ENCODE results near the gene TTC21B. TPM values are rescaled to one million over a fixed set of nuclear protein-coding genes. Genes with fewer than 3 reads are reported as not detected.
A peak's percentile ranks its signal among the peaks of the same experiment; 100 is the strongest.

The TTC21B gene
- total RNA-seq, 1 donor from 2014 or later = 21.7 TPM

DNA sequence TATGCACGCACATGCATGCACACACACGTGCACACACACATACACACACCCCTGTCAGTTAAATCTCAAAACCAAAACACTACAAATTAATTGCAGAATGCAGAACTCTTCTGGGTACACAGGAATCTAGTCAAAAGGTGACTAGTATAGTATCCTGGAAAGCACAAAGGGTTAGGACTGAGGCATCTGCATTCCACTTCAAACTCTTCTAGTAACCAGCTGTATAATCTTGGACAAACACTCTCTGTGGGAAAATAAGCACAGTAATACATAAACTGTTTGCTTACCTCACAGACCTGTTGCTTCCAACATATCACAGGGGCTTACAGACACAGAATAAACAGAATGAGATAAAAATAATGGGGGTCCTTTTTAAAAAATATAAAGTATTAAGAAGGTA, 49.1 kb downstream of the TTC21B start:
- H3K27me3 ChIP-seq = no peaks in the 10 kb centered on the region
- H3K9me3 ChIP-seq = no peaks in the 10 kb centered on the region
- intact Hi-C loops (cut with DNase I) = no loop called here
- H3K4me3 ChIP-seq = no peak overlapping the region
- DNase-seq (no peak), ATAC-seq (no peak)
- peaks cover 38% of the 10 kb centered on the region for H3K36me3 ChIP-seq
- TF ChIP-seq, protein P1, sequence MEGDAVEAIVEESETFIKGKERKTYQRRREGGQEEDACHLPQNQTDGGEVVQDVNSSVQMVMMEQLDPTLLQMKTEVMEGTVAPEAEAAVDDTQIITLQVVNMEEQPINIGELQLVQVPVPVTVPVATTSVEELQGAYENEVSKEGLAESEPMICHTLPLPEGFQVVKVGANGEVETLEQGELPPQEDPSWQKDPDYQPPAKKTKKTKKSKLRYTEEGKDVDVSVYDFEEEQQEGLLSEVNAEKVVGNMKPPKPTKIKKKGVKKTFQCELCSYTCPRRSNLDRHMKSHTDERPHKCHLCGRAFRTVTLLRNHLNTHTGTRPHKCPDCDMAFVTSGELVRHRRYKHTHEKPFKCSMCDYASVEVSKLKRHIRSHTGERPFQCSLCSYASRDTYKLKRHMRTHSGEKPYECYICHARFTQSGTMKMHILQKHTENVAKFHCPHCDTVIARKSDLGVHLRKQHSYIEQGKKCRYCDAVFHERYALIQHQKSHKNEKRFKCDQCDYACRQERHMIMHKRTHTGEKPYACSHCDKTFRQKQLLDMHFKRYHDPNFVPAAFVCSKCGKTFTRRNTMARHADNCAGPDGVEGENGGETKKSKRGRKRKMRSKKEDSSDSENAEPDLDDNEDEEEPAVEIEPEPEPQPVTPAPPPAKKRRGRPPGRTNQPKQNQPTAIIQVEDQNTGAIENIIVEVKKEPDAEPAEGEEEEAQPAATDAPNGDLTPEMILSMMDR (IDR thresholded peaks at IDR 0.05) = no peak
- peaks cover 12% of the 10 kb centered on the region for H3K4me1 ChIP-seq
- no peak overlapping the region for H3K27ac ChIP-seq

DNA sequence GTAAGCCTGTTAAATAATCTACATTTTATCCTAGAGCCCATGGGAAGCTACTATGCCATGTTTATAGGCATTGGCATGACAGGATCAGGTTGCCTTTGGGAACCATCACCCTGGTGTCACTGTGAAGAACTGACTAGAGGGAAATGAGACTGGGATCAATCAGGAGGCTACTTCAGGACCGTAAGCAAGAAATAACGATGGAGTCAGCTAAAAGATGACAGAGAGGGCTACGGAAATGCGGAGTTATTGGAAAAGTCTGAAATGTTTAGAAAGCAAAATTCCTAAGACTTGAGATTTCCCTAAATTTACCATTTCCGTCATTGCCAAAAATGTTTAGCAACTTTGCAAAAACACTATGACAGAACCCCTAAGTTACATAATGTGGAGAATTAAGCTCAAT, 50.2 kb downstream of the TTC21B start:
- Histone ChIP-seq H3K4me3 (no peak overlapping the region), H3K9me3 (no peaks in the 10 kb centered on the region), H3K4me1 (peaks cover 12% of the 10 kb centered on the region), H3K27ac (no peak overlapping the region), H3K27me3 (no peaks in the 10 kb centered on the region), H3K36me3 (peaks cover 46% of the 10 kb centered on the region)
- TF ChIP-seq, protein P1 (IDR thresholded peaks at IDR 0.05) = no peak
- ATAC-seq = no peak
- no peak for DNase-seq
- intact Hi-C loops (cut with DNase I) = no loop called here

DNA sequence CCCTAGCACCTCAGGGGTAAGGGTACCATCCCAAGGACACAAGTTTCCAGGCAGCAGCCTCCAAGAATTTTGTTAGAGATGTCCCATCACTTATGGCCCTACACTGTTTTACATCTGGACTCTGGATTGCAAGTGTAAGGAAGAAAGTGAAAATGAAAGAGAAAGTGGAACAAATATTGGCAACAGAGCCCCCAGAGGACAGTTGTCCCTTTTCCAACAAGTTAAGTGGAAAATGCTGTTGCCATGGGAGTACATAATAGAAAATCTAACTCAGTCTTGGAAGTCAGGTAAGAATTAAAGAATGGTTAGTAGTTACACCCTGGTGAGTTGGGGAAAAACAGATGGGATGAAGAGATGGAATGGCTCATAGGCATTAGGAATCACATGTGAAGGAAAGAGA, 50.6 kb downstream of the TTC21B start:
- Histone ChIP-seq H3K27me3 (no peaks in the 10 kb centered on the region), H3K27ac (no peak overlapping the region), H3K9me3 (no peaks in the 10 kb centered on the region), H3K4me3 (no peak overlapping the region), H3K4me1 (peaks cover 12% of the 10 kb centered on the region), H3K36me3 (peaks cover 50% of the 10 kb centered on the region)
- ATAC-seq (peak; percentile 47), DNase-seq (no peak)
- TF ChIP-seq, protein P1 (IDR thresholded peaks at IDR 0.05) = peak; percentile 22
- intact Hi-C loops (cut with DNase I) = no loop called here

DNA sequence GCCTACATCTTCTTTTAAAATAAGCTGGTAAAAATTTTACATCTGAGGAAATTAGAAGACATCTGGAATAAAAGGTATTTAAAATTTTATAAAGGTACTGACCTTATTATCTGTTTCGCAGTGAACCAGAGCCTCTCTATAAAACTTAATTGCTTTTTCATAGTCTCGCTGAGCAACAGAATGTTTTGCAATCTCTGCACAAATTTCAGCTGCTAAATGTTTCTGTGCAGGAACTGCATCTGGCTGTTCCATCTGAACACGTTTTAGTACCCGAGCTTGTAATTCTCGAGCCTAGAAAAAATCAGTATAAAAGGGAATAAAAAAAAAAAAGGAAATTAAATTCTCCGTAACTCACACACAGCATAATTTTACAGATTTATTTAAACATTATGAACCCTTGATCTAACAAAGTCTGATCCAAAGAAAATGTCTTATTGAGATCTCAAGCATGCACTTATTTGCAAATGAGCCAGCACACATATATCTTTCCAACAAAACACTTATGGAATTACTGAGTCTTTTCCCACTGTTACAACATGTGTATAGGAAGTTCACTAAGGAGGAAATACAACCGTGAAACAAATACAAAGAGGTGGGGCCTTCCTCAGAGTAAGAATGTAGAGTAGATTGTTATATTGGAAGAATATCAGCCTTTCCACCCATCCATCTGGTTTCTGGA, 51.8 kb downstream of the TTC21B start:
- no peak overlapping the region for H3K27ac ChIP-seq
- peaks cover 58% of the 10 kb centered on the region for H3K36me3 ChIP-seq
- no peak for ATAC-seq
- peaks cover 12% of the 10 kb centered on the region for H3K4me1 ChIP-seq
- TF ChIP-seq, protein P1 (IDR thresholded peaks at IDR 0.05) = no peak
- no peaks in the 10 kb centered on the region for H3K27me3 ChIP-seq
- intact Hi-C loops (cut with DNase I) = no loop called here
- H3K4me3 ChIP-seq = no peak overlapping the region
- DNase-seq = no peak
- no peaks in the 10 kb centered on the region for H3K9me3 ChIP-seq

DNA sequence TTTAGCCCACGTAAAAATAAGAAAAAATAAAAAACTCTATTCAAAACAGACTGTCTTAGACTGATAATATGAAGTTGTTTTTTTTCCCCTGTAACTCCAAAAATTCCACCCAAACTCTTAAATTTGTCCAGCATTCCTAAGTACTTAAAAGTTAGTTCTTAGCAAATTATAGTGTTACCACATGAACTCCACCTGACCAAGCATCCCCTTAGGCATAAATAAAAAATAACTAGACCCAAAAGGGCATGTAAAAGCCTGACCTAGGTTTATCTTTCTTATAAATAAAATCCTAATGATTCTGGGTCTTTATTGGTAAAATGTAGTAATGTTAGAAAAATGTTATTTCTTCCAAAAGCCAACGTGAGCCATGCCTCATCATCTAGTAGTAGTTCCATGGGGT, 54.3 kb downstream of the TTC21B start:
- no peaks in the 10 kb centered on the region for H3K9me3 ChIP-seq
- H3K4me1 ChIP-seq = peaks cover 12% of the 10 kb centered on the region
- intact Hi-C loops (cut with DNase I) = no loop called here
- ATAC-seq (no peak), DNase-seq (no peak)
- H3K27me3 ChIP-seq = no peaks in the 10 kb centered on the region
- H3K27ac ChIP-seq = no peak overlapping the region
- H3K36me3 ChIP-seq = peaks cover 61% of the 10 kb centered on the region
- TF ChIP-seq, protein P1 (IDR thresholded peaks at IDR 0.05) = no peak
- H3K4me3 ChIP-seq = no peak overlapping the region

DNA sequence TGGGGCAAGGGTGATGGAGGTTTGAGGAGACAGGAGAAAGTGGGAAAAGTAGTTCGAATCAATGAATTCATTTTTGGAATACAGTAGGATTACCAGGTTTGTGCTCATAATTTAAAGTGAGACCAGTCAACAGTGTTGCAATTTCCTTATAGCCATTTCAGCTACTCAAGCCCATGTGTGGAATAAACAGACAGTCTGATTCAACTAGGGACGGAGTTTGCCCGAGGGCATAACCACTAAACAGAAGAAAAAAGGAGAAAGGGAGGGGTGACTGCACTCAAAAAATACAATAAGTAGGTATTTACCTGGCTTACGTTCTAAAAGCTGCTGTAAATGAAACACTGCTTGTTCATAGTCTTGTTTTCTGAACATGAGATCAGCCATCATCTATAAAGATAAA, 55.2 kb downstream of the TTC21B start:
- Histone ChIP-seq H3K27ac (no peak overlapping the region), H3K27me3 (no peaks in the 10 kb centered on the region), H3K4me1 (peaks cover 12% of the 10 kb centered on the region), H3K9me3 (no peaks in the 10 kb centered on the region), H3K36me3 (peaks cover 69% of the 10 kb centered on the region), H3K4me3 (no peak overlapping the region)
- TF ChIP-seq, protein P1 (IDR thresholded peaks at IDR 0.05) = no peak
- DNase-seq (no peak), ATAC-seq (no peak)
- intact Hi-C loops (cut with DNase I) = no loop called here
